Stomach (tissue), 4 donors: ENCODE measurements around the gene SLBP.

Experiments used
- POLR2A ChIP-seq, 4 donors: fragments of 450-650 bp; IDR thresholded peaks; one replicate each; pipeline ENCODE4 v1.6.1; 2016; ENCODE audit warnings: antibody characterized with exemption in 4 of 4, control low read depth in 2 of 4, mild to moderate bottlenecking in 1 of 4, moderate library complexity in 1 of 4
- TF ChIP-seq, protein P1 (sequence below), 7 experiments: fragments of 450-650 bp in 4 of 7; fragments of 200-600 bp in 3 of 7; sonication (generic) in 3 of 7; IDR thresholded peaks; one replicate each; pipeline ENCODE4 v1.5.1; 2016 to 2019; ENCODE audit warnings: antibody characterized with exemption in 7 of 7, control low read depth in 2 of 7, mild to moderate bottlenecking in 1 of 7

DNA sequence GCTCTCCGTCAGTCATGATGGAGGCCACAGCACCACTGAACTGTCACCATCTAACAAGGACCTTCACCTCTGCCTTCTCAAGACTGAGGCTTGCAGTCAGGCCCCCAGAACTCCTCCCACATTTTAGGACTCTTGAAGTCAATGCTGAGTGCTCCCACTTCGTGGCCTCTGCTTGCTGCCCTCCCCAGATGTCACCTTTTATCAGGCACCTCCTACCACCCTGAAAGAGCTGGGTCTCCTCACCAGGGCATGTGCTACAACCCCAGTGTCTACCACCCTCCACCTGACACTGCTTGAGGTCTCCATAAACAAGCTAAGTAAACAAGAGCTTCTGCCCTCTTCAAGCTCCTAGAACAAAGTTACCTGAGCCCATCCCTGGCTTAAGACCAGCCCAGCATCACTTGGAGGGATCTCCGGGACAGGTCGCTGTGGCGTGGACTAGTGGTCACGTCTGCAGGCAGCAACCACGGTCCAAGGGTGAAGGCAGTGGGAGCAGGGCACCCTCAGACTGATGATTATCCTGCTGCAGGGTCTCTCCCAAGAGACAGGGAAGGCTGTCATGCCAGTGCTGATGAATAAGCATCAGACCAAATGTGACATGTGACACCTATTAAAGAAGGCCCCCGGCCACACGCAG lies 20.3 kb downstream of the SLBP start:
- TF ChIP-seq POLR2A (IDR thresholded peaks at IDR 0.05) = no peak
- TF ChIP-seq, protein P1, sequence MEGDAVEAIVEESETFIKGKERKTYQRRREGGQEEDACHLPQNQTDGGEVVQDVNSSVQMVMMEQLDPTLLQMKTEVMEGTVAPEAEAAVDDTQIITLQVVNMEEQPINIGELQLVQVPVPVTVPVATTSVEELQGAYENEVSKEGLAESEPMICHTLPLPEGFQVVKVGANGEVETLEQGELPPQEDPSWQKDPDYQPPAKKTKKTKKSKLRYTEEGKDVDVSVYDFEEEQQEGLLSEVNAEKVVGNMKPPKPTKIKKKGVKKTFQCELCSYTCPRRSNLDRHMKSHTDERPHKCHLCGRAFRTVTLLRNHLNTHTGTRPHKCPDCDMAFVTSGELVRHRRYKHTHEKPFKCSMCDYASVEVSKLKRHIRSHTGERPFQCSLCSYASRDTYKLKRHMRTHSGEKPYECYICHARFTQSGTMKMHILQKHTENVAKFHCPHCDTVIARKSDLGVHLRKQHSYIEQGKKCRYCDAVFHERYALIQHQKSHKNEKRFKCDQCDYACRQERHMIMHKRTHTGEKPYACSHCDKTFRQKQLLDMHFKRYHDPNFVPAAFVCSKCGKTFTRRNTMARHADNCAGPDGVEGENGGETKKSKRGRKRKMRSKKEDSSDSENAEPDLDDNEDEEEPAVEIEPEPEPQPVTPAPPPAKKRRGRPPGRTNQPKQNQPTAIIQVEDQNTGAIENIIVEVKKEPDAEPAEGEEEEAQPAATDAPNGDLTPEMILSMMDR (IDR thresholded peaks at IDR 0.05) = no peak
